NCI-H82 treated with DMSO at 0.1 percent for 48 hours (cell line): ENCODE data around the gene MTFR1L.
"Not testable (repeated sequence)": the region's sequence is repeated elsewhere in the genome, so short reads cannot be mapped to it uniquely, and the experiment has no call there.

Experiments
- DNase-seq: peaks from one replicate; lab custom pipeline; 2025; ENCODE audit not compliant: unreplicated experiment; lab: John Stamatoyannopoulos, UW

Gene MTFR1L

GRCh38 chr1:25821630-25822091 lies 1.9 kb downstream of the MTFR1L start:
- no peak for DNase-seq

- DNase-seq, result no peak
Observed at GRCh38 chr1:25825605-25826004, 5.9 kb downstream of the MTFR1L start.

GRCh38 chr1:25826571-25826970 lies 6.8 kb downstream of the MTFR1L start:
- no peak for DNase-seq

- DNase-seq, result no peak
Observed at GRCh38 chr1:25828491-25828890, 8.7 kb downstream of the MTFR1L start.

GRCh38 chr1:25829046-25829445 lies 9.3 kb downstream of the MTFR1L start:
- no peak for DNase-seq

- DNase-seq, result no peak
Observed at GRCh38 chr1:25831569-25832196, 11.9 kb downstream of the MTFR1L start.

GRCh38 chr1:25832336-25833037 lies 12.7 kb downstream of the MTFR1L start:
- DNase-seq, result no peak

GRCh38 chr1:25833158-25833557 lies 13.4 kb downstream of the MTFR1L start:
- no peak for DNase-seq

GRCh38 chr1:25834894-25835293 lies 15.1 kb downstream of the MTFR1L start:
- DNase-seq, result no peak

- no peak for DNase-seq
Observed at GRCh38 chr1:25836695-25837094, 16.9 kb downstream of the MTFR1L start.

- DNase-seq, result no peak
Observed at GRCh38 chr1:25837262-25837875, 17.6 kb downstream of the MTFR1L start.

- not testable (repeated sequence) for DNase-seq
Observed at GRCh38 chr1:25839808-25840207, 20.1 kb downstream of the MTFR1L start.

GRCh38 chr1:25843483-25843882 lies 23.7 kb downstream of the MTFR1L start:
- no peak for DNase-seq

GRCh38 chr1:25844536-25845337 lies 25.0 kb downstream of the MTFR1L start:
- DNase-seq, result no peak

GRCh38 chr1:25845664-25846063 lies 25.9 kb downstream of the MTFR1L start:
- DNase-seq, result no peak

GRCh38 chr1:25847929-25848328 lies 28.2 kb downstream of the MTFR1L start:
- peak; percentile 80 for DNase-seq

GRCh38 chr1:25848531-25848930 lies 28.8 kb downstream of the MTFR1L start:
- no peak for DNase-seq

- DNase-seq, result no peak
Observed at GRCh38 chr1:25854554-25854953, 34.8 kb downstream of the MTFR1L start.

- no peak for DNase-seq
Observed at GRCh38 chr1:25856856-25857255, 37.1 kb downstream of the MTFR1L start.

- DNase-seq, result no peak
Observed at GRCh38 chr1:25858494-25858893, 38.7 kb downstream of the MTFR1L start.
